Neuronal stem cell (in vitro differentiated cells): ENCODE results near the gene TFB1M. TPM values are rescaled to one million over a fixed set of nuclear protein-coding genes. Genes with fewer than 3 reads are reported as not detected.
A peak's percentile ranks its signal among the peaks of the same experiment; 100 is the strongest.
"Not testable (repeated sequence)": the region's sequence is repeated elsewhere in the genome, so short reads cannot be mapped to it uniquely, and the experiment has no call there.

Experiments used
- DNase-seq: peaks from one replicate; pipeline ENCODE4 v3.0.0-alpha.2; 2013; ENCODE audit warnings: low spot score
- H2AFZ ChIP-seq: one replicate; pipeline ENCODE4 v1.6.1; 2013; ENCODE audit warnings: mild to moderate bottlenecking, low read length, inconsistent platforms
- H2AK5ac ChIP-seq: 2 replicates; pipeline ENCODE4 v1.6.1; 2013; ENCODE audit warnings: low read depth, mild to moderate bottlenecking, inconsistent platforms, low read length, moderate library complexity, mixed read lengths
- H2BK120ac ChIP-seq: 2 replicates; pipeline ENCODE4 v1.6.1; 2013; ENCODE audit warnings: low read depth, mild to moderate bottlenecking, inconsistent platforms, low read length, moderate library complexity, mixed read lengths
- H2BK12ac ChIP-seq: one replicate; pipeline ENCODE4 v1.6.1; 2013; ENCODE audit warnings: low read length, inconsistent platforms
- H2BK15ac ChIP-seq: 2 replicates; pipeline ENCODE4 v1.6.1; 2013; ENCODE audit warnings: mild to moderate bottlenecking, low read length, inconsistent platforms, mixed read lengths
- H2BK5ac ChIP-seq: one replicate; pipeline ENCODE4 v1.6.1; 2013; ENCODE audit warnings: inconsistent platforms, mild to moderate bottlenecking, low read length, moderate library complexity
- H3K14ac ChIP-seq: one replicate; pipeline ENCODE4 v1.6.1; 2013; ENCODE audit warnings: low read length, inconsistent platforms
- H3K18ac ChIP-seq: 2 replicates; pipeline ENCODE4 v1.6.1; 2013; ENCODE audit warnings: low read length, inconsistent platforms
- H3K23ac ChIP-seq: 2 replicates; pipeline ENCODE4 v1.6.1; 2013; ENCODE audit warnings: low read depth, mild to moderate bottlenecking, mixed read lengths, low read length, inconsistent platforms; ENCODE audit not compliant: poor library complexity
- H3K27ac ChIP-seq: replicated peaks from 3 replicates; pipeline ENCODE4 v1.5.1; 2013; ENCODE audit warnings: low read length, inconsistent platforms
- H3K27me3 ChIP-seq, 3 experiments: 2 replicates each; pipeline ENCODE4 v1.6.1; 2013; ENCODE audit warnings: low read length in 3 of 3, mild to moderate bottlenecking in 2 of 3, inconsistent platforms in 1 of 3, low read depth in 1 of 3, mixed read lengths in 1 of 3, moderate library complexity in 1 of 3; ENCODE audit not compliant: control insufficient read depth in 3 of 3, insufficient read depth in 3 of 3
- H3K36me3 ChIP-seq, 2 donors: replicated peaks in 1 of 2; 2 replicates each; pipeline ENCODE4 v1.6.1; 2013; ENCODE audit warnings: low read length in 2 of 2; ENCODE audit not compliant: control insufficient read depth in 2 of 2, insufficient read depth in 2 of 2
- H3K4ac ChIP-seq: 2 replicates; pipeline ENCODE4 v1.6.1; 2013; ENCODE audit warnings: inconsistent platforms, mild to moderate bottlenecking, low read length, moderate library complexity
- H3K4me1 ChIP-seq, 2 donors: 1 replicate in 1 of 2; 2 replicates in 1 of 2; pipeline ENCODE4 v1.6.1; 2013; ENCODE audit warnings: low read length in 2 of 2, low read depth in 1 of 2; ENCODE audit not compliant: control insufficient read depth in 2 of 2, insufficient read depth in 1 of 2
- H3K4me2 ChIP-seq: one replicate; pipeline ENCODE4 v1.6.1; 2013; ENCODE audit warnings: mild to moderate bottlenecking, low read length, inconsistent platforms; ENCODE audit not compliant: insufficient read depth, poor library complexity, severe bottlenecking
- H3K4me3 ChIP-seq, 2 donors: 2 replicates each; pipeline ENCODE4 v1.5.1; 2013; ENCODE audit warnings: low read length in 2 of 2, mild to moderate bottlenecking in 2 of 2, inconsistent platforms in 1 of 2, moderate library complexity in 1 of 2
- H3K79me1 ChIP-seq: one replicate; pipeline ENCODE4 v1.6.1; 2013; ENCODE audit warnings: low read depth, mild to moderate bottlenecking, inconsistent platforms, low read length, moderate library complexity
- H3K9ac ChIP-seq: one replicate; pipeline ENCODE4 v1.6.1; 2013; ENCODE audit warnings: mild to moderate bottlenecking, low read depth, low read length, inconsistent platforms; ENCODE audit not compliant: poor library complexity
- H3K9me3 ChIP-seq, 2 donors: replicated peaks in 1 of 2; 2 replicates each; pipeline versions ENCODE3 to v1.6.1; 2013; ENCODE audit warnings: low read length in 2 of 2, mild to moderate bottlenecking in 2 of 2, inconsistent platforms in 1 of 2, low read depth in 1 of 2, mixed read lengths in 1 of 2, moderate library complexity in 1 of 2; ENCODE audit not compliant: control insufficient read depth in 2 of 2, insufficient read depth in 1 of 2
- H4K8ac ChIP-seq: one replicate; pipeline ENCODE4 v1.6.1; 2013; ENCODE audit warnings: low read depth, mild to moderate bottlenecking, inconsistent platforms, low read length, moderate library complexity
- H4K91ac ChIP-seq: one replicate; pipeline ENCODE4 v1.6.1; 2013; ENCODE audit warnings: low read length, low read depth, mild to moderate bottlenecking, inconsistent platforms; ENCODE audit not compliant: poor library complexity
- whole genome bisulfite sequencing, 2 donors: extraction: QIAGEN DNeasy Blood & Tissue Kit; methylation state at CpG; one replicate each; pipeline ENCODE4 v1.1.7; 2013; ENCODE audit warnings: missing lambda C conversion rate in 2 of 2, mixed read lengths in 1 of 2; ENCODE audit not compliant: insufficient read length in 2 of 2, insufficient replicate concordance in 1 of 2; ENCODE audit errors: extremely low coverage in 2 of 2; 5-methylcytosine and 5-hydroxymethylcytosine counted together
- polyA plus RNA-seq, 2 experiments: library from polyadenylated mRNA; stranded (reverse); fragments of 200-250 nt; gene quantifications; one replicate each; pipeline ENCODE4 v1.2.3, GENCODE V29; 2013

The TFB1M gene
- polyA plus RNA-seq (2013, experiment 1 of 2) = 24.2 TPM
- 24.1 TPM for polyA plus RNA-seq (2013, experiment 2 of 2)

DNA sequence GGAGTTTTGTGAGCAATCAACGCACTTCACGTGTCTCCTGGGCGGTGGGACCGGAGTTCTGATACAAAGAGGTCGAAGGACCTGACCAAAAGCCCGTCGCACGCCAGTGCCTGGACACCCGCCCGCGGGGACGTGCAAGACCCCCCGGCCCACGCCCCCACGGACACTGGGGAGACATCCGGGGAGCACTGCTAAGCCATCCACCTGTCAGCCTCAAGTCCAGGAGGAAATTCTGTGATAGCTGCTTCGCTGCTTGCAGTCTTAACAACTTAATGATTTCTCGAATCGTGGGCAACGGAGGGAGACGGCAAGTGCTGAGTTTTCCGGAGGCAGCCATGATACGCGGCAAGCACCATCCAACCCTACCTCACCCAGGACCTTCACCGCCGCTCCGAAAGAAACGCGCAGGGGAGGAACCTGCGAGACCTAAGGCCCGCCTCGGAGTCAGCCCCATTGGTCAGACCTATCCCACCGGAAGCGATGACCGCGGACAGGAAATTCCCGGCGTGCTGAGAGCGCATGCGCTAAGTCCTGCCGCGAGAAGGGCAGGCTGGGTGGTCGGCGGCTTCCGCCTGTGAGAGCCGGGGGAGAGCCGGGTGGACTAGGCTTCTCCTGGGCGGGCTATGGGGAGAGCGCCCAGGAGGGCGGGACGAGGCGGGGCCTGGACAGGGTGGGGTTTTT, at the start of gene TFB1M:
Gene TFB1M (minus strand): TSS at position 393 of the 681 bp plus-strand sequence. CDS start 56 bp downstream, at position 337.
- no peak within 1 kb of the TSS for H2BK120ac ChIP-seq

DNA sequence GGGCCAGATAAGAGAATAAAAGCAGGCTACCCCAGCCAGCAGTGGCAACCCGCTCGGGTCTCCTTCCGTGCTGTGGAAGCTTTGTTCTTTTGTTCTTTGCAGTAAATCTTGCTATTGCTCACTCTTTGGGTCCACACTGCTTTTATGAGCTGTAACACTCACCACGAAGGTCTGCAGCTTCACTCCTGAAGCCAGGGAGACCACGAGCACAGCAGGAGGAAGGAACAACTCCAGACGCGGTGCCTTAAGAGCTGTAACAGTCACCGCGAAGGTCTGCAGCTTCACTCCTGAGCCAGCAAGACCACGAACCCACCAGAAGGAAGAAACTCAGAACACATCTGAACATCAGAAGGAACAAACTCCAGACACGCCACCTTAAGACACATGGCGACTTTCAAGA, 49.7 kb upstream of the TFB1M start:
- H3K9ac ChIP-seq = not testable (repeated sequence)

More for the DNA sequence above, at the start of gene TFB1M:
- no peak within 1 kb of the TSS for H2BK12ac ChIP-seq
- H3K9me3 ChIP-seq = peaks cover 0 to 3% of the 10 kb centered on the region in 2 donors
- peak within 1 kb of the TSS; percentile 52 for H4K8ac ChIP-seq
- no CpG with 5 or more reads among the region's 52 CpGs for WGBS, 2 donors
- peaks cover 1 to 35% of the 10 kb centered on the region in 2 donors for H3K36me3 ChIP-seq
- H3K27ac ChIP-seq = peak within 1 kb of the TSS; percentile 76
- peak within 1 kb of the TSS; percentile 91 for H3K9ac ChIP-seq
- no peak within 1 kb of the TSS for H4K91ac ChIP-seq
- H2BK5ac ChIP-seq = peak within 1 kb of the TSS; percentile 77
- peak; percentile 98 for DNase-seq
- peak within 1 kb of the TSS; percentile 92 for H2AFZ ChIP-seq
- no peaks in the 10 kb centered on the region for H3K27me3 ChIP-seq
- no peaks in the 10 kb centered on the region for H3K79me1 ChIP-seq
- H3K4me1 ChIP-seq = peaks cover 0 to 5% of the 10 kb centered on the region in 2 donors
- no peak within 1 kb of the TSS for H2BK15ac ChIP-seq
- peak within 1 kb of the TSS; percentile 1 for H3K23ac ChIP-seq
- peak within 1 kb of the TSS; percentile 74 for H3K4me2 ChIP-seq
- H2AK5ac ChIP-seq = no peak within 1 kb of the TSS
- peak within 1 kb of the TSS; percentile 88 for H3K18ac ChIP-seq
- peak within 1 kb of the TSS; percentile 3 for H3K14ac ChIP-seq
- H3K4ac ChIP-seq = peak within 1 kb of the TSS; percentile 45
- H3K4me3 ChIP-seq = peak within 1 kb of the TSS; percentile 80 to 99

DNA sequence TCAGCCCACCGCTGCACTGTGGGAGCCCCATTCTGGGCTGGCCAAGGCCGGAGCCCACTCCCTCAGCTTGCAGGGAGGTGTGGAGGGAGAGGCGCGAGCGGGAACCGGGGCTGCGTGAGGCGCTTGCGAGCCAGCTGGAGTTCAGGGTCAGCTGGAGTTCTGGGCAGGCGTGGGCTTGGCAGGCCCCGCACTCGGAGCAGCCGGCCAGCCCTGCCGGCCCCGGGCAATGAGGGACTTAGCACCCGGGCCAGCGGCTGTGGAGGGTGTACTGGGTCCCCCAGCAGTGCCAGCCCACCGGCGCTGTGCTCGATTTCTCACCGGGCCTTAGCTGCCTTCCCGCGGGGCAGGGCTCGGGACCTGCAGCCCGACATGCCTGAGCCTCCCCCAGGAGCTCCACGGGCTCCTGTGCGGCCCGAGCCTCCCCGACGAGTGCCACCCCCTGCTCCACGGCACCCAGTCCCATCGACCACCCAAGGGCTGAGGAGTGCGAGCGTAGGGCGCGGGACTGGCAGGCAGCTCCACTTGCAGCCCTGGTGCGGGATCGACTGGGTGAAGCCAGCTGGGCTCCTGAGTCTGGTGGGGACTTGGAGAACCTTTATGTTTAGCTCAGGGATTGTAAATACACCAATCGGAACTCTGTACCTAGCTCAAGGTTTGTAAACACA, 48.8 kb upstream of the TFB1M start:
- not testable (repeated sequence) for H3K14ac ChIP-seq, H3K27me3 ChIP-seq, H3K27ac ChIP-seq, H2BK5ac ChIP-seq, H3K4ac ChIP-seq, DNase-seq, H3K79me1 ChIP-seq, H2BK15ac ChIP-seq, H2AFZ ChIP-seq, H3K23ac ChIP-seq, H3K18ac ChIP-seq, H3K4me2 ChIP-seq, H3K4me3 ChIP-seq, H4K91ac ChIP-seq, H3K4me1 ChIP-seq, H3K9me3 ChIP-seq, H2BK12ac ChIP-seq, H2BK120ac ChIP-seq, H2AK5ac ChIP-seq, H3K36me3 ChIP-seq, H3K9ac ChIP-seq, H4K8ac ChIP-seq
- WGBS, 2 donors = no CpG with 5 or more reads among the region's 39 CpGs

More for the DNA sequence above, 49.7 kb upstream of the TFB1M start:
- H3K23ac ChIP-seq, H2BK5ac ChIP-seq, H3K36me3 ChIP-seq, H2AK5ac ChIP-seq, H3K27me3 ChIP-seq, H3K27ac ChIP-seq, H2BK12ac ChIP-seq, H4K8ac ChIP-seq, H3K18ac ChIP-seq, H3K4me1 ChIP-seq, H2BK15ac ChIP-seq, H4K91ac ChIP-seq, H3K9me3 ChIP-seq, H3K79me1 ChIP-seq, H3K4ac ChIP-seq, H2BK120ac ChIP-seq, H3K14ac ChIP-seq, H3K4me3 ChIP-seq, DNase-seq, H3K4me2 ChIP-seq: not testable (repeated sequence)
- no CpG with 5 or more reads among the region's 12 CpGs for WGBS, 2 donors
- peak overlapping the region; percentile 29 for H2AFZ ChIP-seq

DNA sequence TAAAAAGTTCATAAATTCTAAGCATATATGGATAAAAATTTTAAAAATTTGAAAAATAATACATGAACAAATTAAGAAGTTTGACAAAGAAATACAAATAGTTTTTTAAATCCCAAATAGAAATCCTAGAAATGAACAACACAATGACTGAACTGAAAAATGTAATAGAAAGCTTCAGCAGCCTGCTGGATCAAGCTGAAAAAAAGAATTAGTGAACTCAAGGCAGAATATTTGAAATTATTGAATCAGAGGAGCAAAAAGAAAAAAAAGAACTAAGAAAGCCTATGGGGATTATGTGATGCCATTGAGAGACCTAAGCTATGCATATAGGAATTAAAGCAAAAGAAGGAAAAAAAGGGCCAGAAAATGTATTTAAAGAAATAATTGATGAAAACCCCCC, 39.9 kb upstream of the TFB1M start:
- Histone ChIP-seq H4K8ac (no peak overlapping the region), H3K79me1 (no peaks in the 10 kb centered on the region), H2BK120ac (no peak overlapping the region), H3K27me3 (no peaks in the 10 kb centered on the region), H3K9ac (no peak overlapping the region), H3K14ac (no peak overlapping the region), H2BK5ac (no peak overlapping the region), H3K23ac (no peak overlapping the region), H3K4ac (no peak overlapping the region), H2AK5ac (no peak overlapping the region), H3K18ac (no peak overlapping the region), H2BK15ac (no peak overlapping the region), H3K9me3 (peaks cover 4 to 6% of the 10 kb centered on the region in 2 donors), H3K4me2 (no peak overlapping the region), H3K36me3 (no peaks in the 10 kb centered on the region), H3K4me3 (no peak overlapping the region), H3K4me1 (no peaks in the 10 kb centered on the region), H2AFZ (no peak overlapping the region), H4K91ac (no peak overlapping the region), H2BK12ac (no peak overlapping the region), H3K27ac (no peak overlapping the region)
- DNase-seq = no peak
